Urinary bladder (tissue), 4 donors: ENCODE measurements around the gene CST7. TPM values are rescaled to one million over a fixed set of nuclear protein-coding genes. Genes with fewer than 3 reads are reported as not detected.
"Not testable (repeated sequence)": the region's sequence is repeated elsewhere in the genome, so short reads cannot be mapped to it uniquely, and the experiment has no call there.

ENCODE experiments used
- DNase-seq: peaks from one replicate; pipeline ENCODE4 v3.0.0-alpha.2; 2015; ENCODE audit errors: extremely low spot score
- H3K27ac ChIP-seq: one replicate; pipeline ENCODE4 v1.5.1; 2013; ENCODE audit warnings: low read depth, mild to moderate bottlenecking, moderate library complexity
- H3K36me3 ChIP-seq: one replicate; pipeline ENCODE4 v1.6.1; 2013; ENCODE audit warnings: mild to moderate bottlenecking, moderate library complexity; ENCODE audit not compliant: insufficient read depth
- H3K4me1 ChIP-seq: one replicate; pipeline ENCODE4 v1.6.1; 2013; ENCODE audit warnings: mild to moderate bottlenecking, moderate library complexity; ENCODE audit not compliant: insufficient read depth
- H3K4me3 ChIP-seq: one replicate; pipeline ENCODE4 v1.5.1; 2013; ENCODE audit warnings: low read depth, low read length
- whole genome bisulfite sequencing: extraction: QIAGEN DNeasy Blood & Tissue Kit; methylation state at CpG from one replicate; pipeline ENCODE4 v1.1.7; 2013; 5-methylcytosine and 5-hydroxymethylcytosine counted together
- polyA plus RNA-seq: library from polyadenylated mRNA; stranded (reverse); fragments of 200-250 nt; gene quantifications from one replicate; pipeline ENCODE4 v1.2.3, GENCODE V29; 2013
- total RNA-seq: library from RNA; depleted of rRNA; stranded (reverse); fragments of >200 nt; gene quantifications from one replicate; pipeline ENCODE4 v1.2.3, GENCODE V29; 2014
- donor health status: healthy with polysubstance abuse.
- donor health status: healthy.

CST7 gene
- total and polyA plus RNA-seq, 2 donors = 4.5 TPM; not detected in 1

DNA sequence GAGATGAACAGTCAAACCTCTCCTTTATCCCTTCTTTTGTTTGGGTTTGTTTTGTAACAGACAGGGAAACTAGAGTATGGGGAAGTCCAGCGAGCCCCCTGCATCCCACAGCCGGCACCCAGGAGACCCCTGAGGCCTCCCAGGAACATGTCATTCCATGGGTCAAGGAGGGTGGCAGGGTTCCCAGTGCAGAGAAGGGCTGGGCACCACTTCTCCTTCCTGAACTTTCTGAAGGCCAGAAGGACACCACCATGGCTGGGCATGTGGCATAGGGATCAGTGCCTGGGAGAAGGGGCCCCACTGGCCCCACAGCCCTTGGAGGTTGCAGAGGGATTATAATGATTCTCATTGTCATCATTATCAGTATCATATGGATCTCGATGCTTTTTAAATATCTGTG lies 13.9 kb upstream of the CST7 start:
- H3K36me3 ChIP-seq = no peaks in the 10 kb centered on the region
- WGBS = 84% methylated on average over 3 of the region's 3 CpGs
- H3K4me1 ChIP-seq = no peaks in the 10 kb centered on the region
- no peak overlapping the region for H3K27ac ChIP-seq
- DNase-seq = no peak
- no peak overlapping the region for H3K4me3 ChIP-seq

DNA sequence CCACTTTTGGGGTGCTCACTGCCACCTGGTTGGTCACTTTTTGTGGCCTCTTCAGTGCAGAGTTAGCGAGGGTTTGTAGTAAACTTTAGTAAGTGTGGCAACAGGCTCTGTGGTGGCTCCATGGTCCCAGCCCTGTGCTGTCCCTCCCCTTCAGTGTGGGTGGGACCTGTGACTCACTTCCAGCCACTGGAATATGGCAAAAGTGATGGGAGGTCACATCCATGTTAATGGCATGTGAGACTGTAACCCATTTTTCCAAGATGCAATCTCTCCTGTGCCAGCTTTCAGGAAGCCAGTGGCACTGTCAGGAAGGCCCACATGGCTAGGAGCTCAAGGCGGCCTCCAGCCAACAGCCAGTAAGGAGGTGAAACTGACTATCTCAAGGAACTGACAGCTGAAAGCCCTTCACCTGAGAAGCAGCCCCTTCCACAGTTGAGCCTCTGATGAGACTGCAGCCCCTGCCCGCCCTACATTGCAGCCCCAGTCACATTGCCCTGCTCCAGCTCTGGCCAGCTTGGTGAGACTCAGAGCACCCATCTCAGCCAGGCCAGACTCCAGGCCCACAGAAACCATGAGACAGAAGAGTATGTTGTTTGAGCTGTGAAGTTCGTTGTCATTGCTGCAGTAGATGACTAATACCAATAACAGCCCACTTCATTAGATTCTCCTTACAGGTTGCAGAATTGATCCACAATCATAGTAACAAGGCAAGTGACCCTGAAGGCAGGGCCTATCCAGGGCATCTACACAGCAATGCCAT lies 13.1 kb upstream of the CST7 start:
- Histone ChIP-seq H3K4me1 (no peaks in the 10 kb centered on the region), H3K36me3 (no peaks in the 10 kb centered on the region), H3K27ac (no peak overlapping the region), H3K4me3 (no peak overlapping the region)
- WGBS = 90% methylated on average over 4 of the region's 4 CpGs
- DNase-seq = no peak

DNA sequence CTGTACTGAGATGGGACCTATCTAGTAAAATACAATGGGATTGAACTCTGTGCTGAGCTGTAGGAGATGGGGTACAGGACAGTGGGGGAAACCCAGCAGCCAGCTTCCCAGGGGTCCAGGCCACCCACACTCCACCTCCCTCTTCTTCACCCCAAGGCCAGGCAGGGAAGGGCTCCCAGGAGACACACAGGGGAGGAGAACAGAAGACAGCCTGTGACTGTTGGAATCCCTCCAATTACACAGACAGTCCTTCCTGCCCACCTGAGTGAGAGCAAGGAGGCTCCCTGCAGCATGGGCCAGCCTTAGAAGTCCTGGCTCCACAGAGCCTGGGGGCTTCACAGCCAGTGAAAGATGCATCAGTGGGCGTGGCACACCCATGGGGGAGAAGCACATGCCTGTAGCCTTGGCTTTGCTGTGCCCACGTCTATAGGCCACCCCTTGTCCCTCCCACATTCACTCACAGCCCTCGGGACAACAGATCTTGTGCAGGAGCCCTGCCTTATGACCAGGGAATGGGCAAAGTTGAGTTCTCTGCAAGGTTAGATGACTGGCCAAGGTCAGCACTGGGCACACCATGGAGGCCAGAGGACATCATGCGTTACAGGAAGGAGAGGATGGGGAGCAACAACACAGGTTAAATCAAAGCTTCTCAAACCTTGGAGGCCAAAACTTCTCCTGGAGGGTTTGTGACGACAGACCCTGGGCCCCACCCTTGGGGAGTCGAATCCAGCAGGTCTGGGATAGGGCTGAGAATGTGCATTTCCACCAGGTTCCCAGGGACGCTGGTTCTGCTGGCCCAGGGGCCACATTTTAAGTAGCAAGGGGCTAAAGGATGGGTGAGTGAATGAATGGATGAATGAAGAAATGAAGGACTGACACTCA lies 12.3 kb upstream of the CST7 start:
- Histone ChIP-seq H3K4me3 (no peak overlapping the region), H3K36me3 (no peaks in the 10 kb centered on the region), H3K27ac (no peak overlapping the region), H3K4me1 (no peaks in the 10 kb centered on the region)
- WGBS = 80% methylated on average over 7 of the region's 7 CpGs
- no peak for DNase-seq

DNA sequence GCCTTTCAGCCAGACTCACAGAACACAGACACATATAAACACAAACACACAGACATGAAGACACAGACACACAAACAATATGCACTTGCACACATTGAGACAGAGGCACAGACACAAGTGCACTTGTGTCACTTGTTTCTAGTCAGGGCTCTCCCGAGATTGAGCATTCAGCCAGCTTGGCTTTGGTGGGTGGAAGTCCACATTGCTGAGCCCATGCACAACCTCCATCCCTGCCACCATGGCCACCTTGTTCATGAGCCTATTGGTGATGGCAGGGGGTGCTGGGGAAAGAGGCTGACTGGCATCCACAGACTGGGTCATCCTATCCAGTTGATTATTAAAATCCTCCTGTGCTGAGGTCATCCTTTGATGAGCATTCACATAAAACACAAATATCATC lies 11.5 kb upstream of the CST7 start:
- no peak overlapping the region for H3K4me3 ChIP-seq
- H3K36me3 ChIP-seq = no peaks in the 10 kb centered on the region
- no peaks in the 10 kb centered on the region for H3K4me1 ChIP-seq
- WGBS = 96% methylated on average over 1 of the region's 1 CpG
- DNase-seq = no peak
- no peak overlapping the region for H3K27ac ChIP-seq

DNA sequence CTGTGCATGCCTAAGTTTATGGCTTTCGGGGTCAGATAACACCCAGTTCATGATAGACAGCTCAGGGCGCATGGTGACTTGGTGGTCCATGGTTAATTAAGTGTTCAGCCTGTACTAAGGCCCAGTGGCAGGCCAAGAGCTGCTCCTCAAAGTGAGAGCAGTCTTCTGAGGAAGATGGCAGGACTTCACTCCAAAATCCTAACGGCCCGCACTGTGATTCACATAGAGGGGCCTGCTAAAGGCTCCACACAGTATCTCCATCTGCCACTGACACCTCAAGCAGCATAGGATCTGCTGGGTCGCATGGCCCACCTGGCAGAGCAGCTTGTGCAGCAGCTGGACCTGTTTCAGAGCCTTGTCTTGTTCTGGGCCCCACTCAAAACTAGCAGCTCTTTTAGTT lies 10.6 kb upstream of the CST7 start:
- 77% methylated on average over 5 of the region's 5 CpGs for WGBS
- Histone ChIP-seq H3K4me3 (no peak overlapping the region), H3K4me1 (no peaks in the 10 kb centered on the region), H3K36me3 (no peaks in the 10 kb centered on the region), H3K27ac (no peak overlapping the region)
- DNase-seq = no peak

DNA sequence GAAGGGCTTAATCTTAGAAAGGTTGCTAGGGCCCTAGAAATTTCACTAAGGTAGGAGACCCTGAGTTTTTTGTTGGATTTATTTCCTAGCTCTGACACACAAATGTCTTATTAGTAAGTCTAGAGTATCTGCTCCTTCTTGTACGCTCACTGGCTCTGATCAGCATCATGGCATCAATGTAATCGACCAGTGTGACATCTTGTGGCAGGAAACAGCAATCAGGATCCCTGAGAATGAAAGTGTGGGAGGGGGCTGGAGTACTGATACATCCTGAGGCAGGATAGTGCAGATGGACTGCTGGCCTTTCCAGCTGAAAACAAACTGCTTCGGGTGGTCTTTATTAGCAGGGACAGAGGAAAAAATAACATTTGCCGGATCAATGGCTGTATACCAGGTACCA lies 10.0 kb upstream of the CST7 start:
- no peak for DNase-seq
- H3K27ac ChIP-seq = no peak overlapping the region
- no peaks in the 10 kb centered on the region for H3K4me1 ChIP-seq
- 76% methylated on average over 4 of the region's 4 CpGs for WGBS
- H3K4me3 ChIP-seq = no peak overlapping the region
- no peaks in the 10 kb centered on the region for H3K36me3 ChIP-seq

DNA sequence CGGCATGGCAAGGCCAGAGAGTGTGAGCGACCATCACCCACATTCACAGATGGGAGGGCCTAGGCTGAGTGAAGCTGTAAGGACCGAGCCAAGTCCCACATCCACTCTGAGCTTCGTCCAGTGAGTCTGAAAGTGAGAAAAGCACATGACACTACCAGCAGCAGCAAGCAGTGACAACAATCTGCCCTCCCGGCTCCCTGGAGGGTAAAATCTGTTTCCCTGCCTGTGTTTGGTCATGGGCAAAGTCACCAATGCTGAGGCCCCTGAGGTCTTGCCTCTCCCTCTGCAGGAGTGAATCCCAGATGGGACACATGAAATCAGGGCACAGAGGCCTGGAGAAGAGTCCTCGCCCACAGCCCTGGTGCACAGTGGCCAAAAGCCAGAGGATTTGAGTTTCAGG lies 6.4 kb upstream of the CST7 start:
- Histone ChIP-seq H3K36me3 (no peaks in the 10 kb centered on the region), H3K4me1 (no peaks in the 10 kb centered on the region), H3K4me3 (no peak overlapping the region), H3K27ac (no peak overlapping the region)
- no peak for DNase-seq
- WGBS = 81% methylated on average over 6 of the region's 6 CpGs

DNA sequence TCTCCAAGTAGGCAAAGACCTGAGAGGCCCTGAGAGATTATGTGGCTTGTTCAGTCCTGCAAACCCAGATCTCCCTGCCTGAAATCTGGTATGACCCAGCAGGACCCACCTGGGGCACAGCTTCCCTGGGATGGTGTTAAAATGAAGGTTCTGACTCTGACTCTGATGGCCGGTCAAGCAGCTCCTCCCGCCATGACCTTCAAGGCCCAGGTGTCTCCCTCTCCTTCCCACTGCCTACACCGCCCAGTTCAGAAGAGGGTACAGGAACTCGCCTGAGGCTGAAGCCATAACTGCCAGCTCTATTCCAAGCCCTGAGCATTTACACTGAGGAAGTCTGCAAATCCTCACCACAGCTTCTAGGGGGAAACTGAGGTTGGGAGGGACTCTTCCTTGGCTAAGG lies 5.9 kb upstream of the CST7 start:
- no peaks in the 10 kb centered on the region for H3K4me1 ChIP-seq
- 93% methylated on average over 4 of the region's 4 CpGs for WGBS

DNA sequence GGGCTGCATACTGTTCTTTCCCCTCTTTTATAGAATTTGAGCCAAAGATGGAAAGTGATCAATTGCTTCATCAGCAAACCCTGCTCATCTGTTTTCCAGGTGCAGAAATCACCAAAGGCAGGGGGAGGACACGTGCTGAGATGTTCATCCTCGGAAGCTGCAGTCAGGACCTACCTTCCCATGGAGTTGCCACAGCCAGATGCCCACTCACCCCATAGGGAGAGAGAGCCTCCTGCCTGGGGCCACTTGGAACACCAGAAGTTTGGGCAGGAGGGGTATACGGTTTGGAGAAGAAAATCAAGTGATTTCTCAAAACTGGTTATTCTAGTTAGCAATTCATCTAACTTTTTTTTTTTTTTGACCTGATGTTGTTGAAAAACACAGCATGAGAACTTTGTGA lies 5.3 kb upstream of the CST7 start:
- Histone ChIP-seq H3K4me3 (no peak overlapping the region), H3K27ac (no peak overlapping the region), H3K36me3 (no peaks in the 10 kb centered on the region), H3K4me1 (no peaks in the 10 kb centered on the region)
- 65% methylated on average over 3 of the region's 3 CpGs for WGBS
- no peak for DNase-seq

More for the DNA sequence above, 5.9 kb upstream of the CST7 start:
- no peak for DNase-seq
- no peaks in the 10 kb centered on the region for H3K36me3 ChIP-seq
- no peak overlapping the region for H3K4me3 ChIP-seq
- no peak overlapping the region for H3K27ac ChIP-seq

DNA sequence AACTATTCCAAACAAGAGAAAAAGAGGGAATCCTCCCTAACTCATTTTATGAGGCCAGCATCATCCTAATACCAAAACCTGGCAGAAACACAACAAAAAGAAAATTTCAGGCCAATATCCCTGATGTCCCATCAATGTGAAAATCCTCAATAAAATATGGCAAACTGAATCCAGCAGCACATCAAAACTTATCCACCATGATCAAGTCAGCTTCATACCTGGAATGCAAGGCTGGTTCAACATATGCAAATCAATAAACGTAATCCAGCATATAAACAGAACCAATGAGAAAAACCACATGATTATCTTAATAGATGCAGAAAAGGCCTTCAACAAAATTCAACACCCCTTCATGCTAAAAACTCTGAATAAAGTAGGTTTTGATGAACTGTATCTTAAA lies 2.7 kb upstream of the CST7 start:
- H3K4me3 ChIP-seq, H3K4me1 ChIP-seq, H3K36me3 ChIP-seq, H3K27ac ChIP-seq, DNase-seq: not testable (repeated sequence)
- WGBS = 69% methylated on average over 1 of the region's 1 CpG

DNA sequence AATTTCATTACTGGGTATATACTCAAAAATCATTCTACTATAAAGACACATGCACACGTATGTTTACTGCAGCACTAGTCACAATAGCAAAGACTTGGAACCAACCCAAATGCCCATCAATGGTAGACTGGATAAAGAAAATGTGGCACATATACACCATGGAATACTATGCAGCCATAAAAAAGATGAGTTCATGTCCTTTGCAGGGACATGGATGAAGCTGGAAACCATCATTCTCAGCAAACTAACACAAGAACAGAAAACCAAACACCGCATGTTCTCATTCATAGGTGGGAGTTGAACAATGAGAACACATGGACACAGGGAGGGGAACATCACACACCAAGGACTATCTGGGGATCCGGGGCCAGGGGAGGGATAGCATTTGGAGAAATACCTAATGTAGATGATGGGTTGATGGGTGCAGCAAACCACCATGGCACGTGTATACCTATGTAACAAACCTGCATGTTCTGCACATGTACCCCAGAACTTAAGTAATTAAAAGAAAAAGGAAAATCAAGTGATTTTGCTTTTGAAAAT lies 602 bp upstream of the CST7 start:
- not testable (repeated sequence) for H3K36me3 ChIP-seq, H3K4me3 ChIP-seq, H3K27ac ChIP-seq, H3K4me1 ChIP-seq, DNase-seq
- WGBS = 88% methylated on average over 4 of the region's 4 CpGs

DNA sequence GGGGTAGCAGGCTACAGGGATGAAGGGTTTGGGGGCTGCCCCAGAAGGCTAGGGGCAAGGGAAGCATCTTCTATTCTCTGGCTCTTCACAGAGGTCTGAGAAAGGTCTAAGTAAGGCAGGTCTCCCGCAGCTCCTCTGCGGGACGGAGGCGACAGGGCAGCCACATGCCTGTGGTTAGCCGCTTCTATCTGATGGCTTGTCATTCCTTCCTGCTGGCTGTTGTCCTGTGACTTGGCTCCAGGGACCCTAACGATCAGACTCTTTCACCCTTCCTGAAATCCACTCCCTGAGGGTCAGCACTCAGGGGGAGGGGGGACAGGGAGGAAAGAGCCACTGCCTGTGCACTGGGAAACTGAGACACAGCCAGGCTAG lies 673 bp downstream of the CST7 start:
- Histone ChIP-seq H3K4me3 (no peak overlapping the region), H3K36me3 (peaks cover 2% of the 10 kb centered on the region), H3K4me1 (no peaks in the 10 kb centered on the region), H3K27ac (no peak overlapping the region)
- DNase-seq = no peak
- 40% methylated on average over 6 of the region's 6 CpGs for WGBS

DNA sequence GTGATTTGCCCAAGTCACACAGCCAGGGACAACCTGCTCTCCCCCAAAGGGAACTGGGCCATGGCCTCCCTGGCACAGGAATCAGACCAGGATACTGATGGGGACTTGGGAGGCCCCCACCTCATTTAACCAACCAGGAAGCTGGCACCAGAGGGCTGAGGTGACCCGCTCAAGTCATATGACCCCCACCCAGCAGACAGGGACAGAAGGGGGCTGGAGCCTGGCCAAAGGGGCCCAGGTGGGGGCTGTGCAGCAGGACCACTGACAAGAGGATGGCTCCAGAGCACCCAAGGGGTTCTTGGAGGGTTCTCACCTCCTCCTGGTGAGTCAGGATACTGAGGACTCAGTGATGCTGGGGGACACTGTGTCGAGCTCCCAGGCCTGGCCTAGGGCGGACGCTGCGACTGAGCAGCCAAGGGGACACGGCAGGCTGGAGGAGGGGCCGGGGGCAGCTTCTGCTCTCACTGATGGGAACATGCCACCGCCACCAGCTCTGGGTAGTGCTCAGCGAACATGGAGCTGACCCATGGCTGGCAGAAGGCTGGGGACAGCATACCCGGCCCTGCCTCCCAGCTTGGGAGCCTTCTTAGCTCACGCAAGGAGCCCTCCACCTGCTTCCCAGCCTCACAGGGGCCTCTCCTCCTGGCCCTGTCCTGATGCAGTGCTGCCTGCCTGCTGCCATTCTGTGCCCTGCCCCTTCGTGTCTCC lies 1.2 kb downstream of the CST7 start:
- Histone ChIP-seq H3K4me3 (no peak overlapping the region), H3K36me3 (peaks cover 2% of the 10 kb centered on the region), H3K27ac (no peak overlapping the region), H3K4me1 (no peaks in the 10 kb centered on the region)
- DNase-seq = no peak
- 74% methylated on average over 12 of the region's 12 CpGs for WGBS
